HEK293T (cell line): ENCODE data around the gene TNFRSF11A.

ENCODE experiments used
- CTCF ChIA-PET: fragments of 350-600 bp; formaldehyde crosslinking; extraction: SDS; loops from one replicate; lab custom pipeline; 2021; ENCODE audit warnings: antibody characterized with exemption, inconsistent platforms; lab: Yijun Ruan, JAX
- POLR2A ChIA-PET: fragments of 350-600 bp; formaldehyde crosslinking; extraction: SDS; loops from one replicate; lab custom pipeline; 2020; ENCODE audit warnings: antibody characterized with exemption, inconsistent platforms; lab: Yijun Ruan, JAX
- DNase-seq: peaks from one replicate; pipeline ENCODE4 v3.0.0; 2012; ENCODE audit warnings: mixed read lengths; ENCODE audit errors: extremely low spot score
- ARNT ChIP-seq: fragments of 450-650 bp; IDR thresholded peaks from 2 replicates; pipeline ENCODE4 v1.6.1; 2017; ENCODE audit warnings: mild to moderate bottlenecking
- BHLHE40 ChIP-seq: fragments of 450-650 bp; IDR thresholded peaks from 2 replicates; pipeline ENCODE4 v1.6.1; 2016; ENCODE audit warnings: mild to moderate bottlenecking, moderate library complexity, borderline replicate concordance
- CTBP1 ChIP-seq: fragments of 450-650 bp; IDR thresholded peaks from 2 replicates; pipeline ENCODE4 v1.6.1; 2016; ENCODE audit warnings: borderline replicate concordance
- ELF4 ChIP-seq: fragments of 450-650 bp; IDR thresholded peaks from 2 replicates; pipeline ENCODE4 v1.6.1; 2017; ENCODE audit warnings: antibody characterized with exemption
- FOXA1 ChIP-seq: fragments of 450-650 bp; IDR thresholded peaks from 2 replicates; pipeline ENCODE4 v1.6.1; 2016; ENCODE audit warnings: mild to moderate bottlenecking
- FOXK2 ChIP-seq: fragments of 450-650 bp; IDR thresholded peaks from 2 replicates; pipeline ENCODE4 v1.6.1; 2016; ENCODE audit warnings: mild to moderate bottlenecking
- FOXM1 ChIP-seq: fragments of 450-650 bp; IDR thresholded peaks from 2 replicates; pipeline ENCODE4 v1.6.1; 2017; ENCODE audit warnings: mild to moderate bottlenecking, borderline replicate concordance
- HDGF ChIP-seq: fragments of 450-650 bp; IDR thresholded peaks from 2 replicates; pipeline ENCODE4 v1.6.1; 2017; ENCODE audit warnings: antibody characterized with exemption, borderline replicate concordance
- L3MBTL2 ChIP-seq: fragments of 450-650 bp; conservative IDR thresholded peaks from 2 replicates; pipeline ENCODE4 v1.6.1; 2016; ENCODE audit warnings: mild to moderate bottlenecking
- LEF1 ChIP-seq: fragments of 450-650 bp; IDR thresholded peaks from 2 replicates; pipeline ENCODE4 v1.6.1; 2017; ENCODE audit warnings: mild to moderate bottlenecking, borderline replicate concordance
- NFRKB ChIP-seq: fragments of 450-650 bp; IDR thresholded peaks from 2 replicates; pipeline ENCODE4 v1.6.1; 2016; ENCODE audit warnings: mild to moderate bottlenecking, moderate library complexity
- PKNOX1 ChIP-seq: fragments of 450-650 bp; IDR thresholded peaks from 2 replicates; pipeline ENCODE4 v1.6.1; 2016
- SP1 ChIP-seq: fragments of 450-650 bp; IDR thresholded peaks from 2 replicates; pipeline ENCODE4 v1.6.1; 2017
- SUZ12 ChIP-seq: fragments of 450-650 bp; IDR thresholded peaks from 2 replicates; pipeline ENCODE4 v1.6.1; 2016; ENCODE audit warnings: mild to moderate bottlenecking
- TARDBP ChIP-seq: fragments of 450-650 bp; IDR thresholded peaks from 2 replicates; pipeline ENCODE4 v1.6.1; 2016
- ZNF384 ChIP-seq: fragments of 450-650 bp; IDR thresholded peaks from 2 replicates; pipeline ENCODE4 v1.6.1; 2016

The TNFRSF11A gene

GRCh38 chr18:62318228-62319180 is 6.6 kb upstream of the TNFRSF11A start:
- CTCF ChIA-PET = interaction anchor here (0.6 kb wide), 1 partner anchor 50 kb away, joined by 3 read pairs; no protein-coding TSS in a partner anchor
- DNase-seq = no peak
- no peak for TF ChIP-seq BHLHE40
- TF ChIP-seq L3MBTL2 = no peak
- TF ChIP-seq LEF1 = no peak
- POLR2A ChIA-PET = no interaction called here

- POLR2A ChIA-PET = no interaction called here
- CTCF ChIA-PET = no interaction called here
- TF ChIP-seq ARNT (no peak), HDGF (no peak), NFRKB (no peak), BHLHE40 (no peak), ZNF384 (no peak), TARDBP (no peak)
- no peak for DNase-seq
Observed at GRCh38 chr18:62321201-62321600, 3.9 kb upstream of the TNFRSF11A start.

GRCh38 chr18:62323483-62324180 is 1.5 kb upstream of the TNFRSF11A start:
- no peak for DNase-seq
- ChIA-PET CTCF (no interaction called here), POLR2A (no interaction called here)
- TF ChIP-seq ARNT (no peak), TARDBP (no peak), LEF1 (no peak), ZNF384 (no peak), PKNOX1 (no peak)

GRCh38 chr18:62324181-62324828 is 805 bp upstream of the TNFRSF11A start:
- CTCF ChIA-PET = no interaction called here
- DNase-seq = no peak
- TF ChIP-seq ZNF384 (no peak), BHLHE40 (no peak), TARDBP (no peak), SP1 (no peak), HDGF (no peak), SUZ12 (no peak), ARNT (no peak), PKNOX1 (no peak), NFRKB (no peak), LEF1 (no peak), FOXA1 (no peak), L3MBTL2 (no peak)
- POLR2A ChIA-PET = no interaction called here

- CTCF ChIA-PET = interaction anchor here (0.9 kb wide), 1 partner anchor 12 kb away, joined by 3 read pairs; no protein-coding TSS in a partner anchor
- POLR2A ChIA-PET = no interaction called here
- no peak for TF ChIP-seq SP1
- peak; percentile 23; the same call in 1 of the 2 replicates for TF ChIP-seq L3MBTL2
- no peak for DNase-seq
Observed at GRCh38 chr18:62325806-62326645, 916 bp downstream of the TNFRSF11A start.

- DNase-seq = no peak
- CTCF ChIA-PET = interaction anchor here (0.9 kb wide), 1 partner anchor 13 kb away, joined by 3 read pairs; no protein-coding TSS in a partner anchor
- TF ChIP-seq ZNF384 (no peak), BHLHE40 (no peak), NFRKB (no peak), FOXA1 (no peak), LEF1 (no peak), FOXM1 (no peak), FOXK2 (no peak), ARNT (no peak), CTBP1 (no peak), ELF4 (no peak), SUZ12 (no peak)
- POLR2A ChIA-PET = no interaction called here
Observed at GRCh38 chr18:62326646-62327348, 1.7 kb downstream of the TNFRSF11A start.
